ES-I3 (cell line): Measurements from ENCODE around the gene FAXC.

Experiments used
- H3K36me3 ChIP-seq: 2 replicates; pipeline ENCODE4 v1.6.1; 2013; ENCODE audit warnings: mild to moderate bottlenecking, low read length, control low read depth, moderate library complexity; ENCODE audit not compliant: insufficient read depth
- H3K4me1 ChIP-seq: 2 replicates; pipeline ENCODE4 v1.6.1; 2013; ENCODE audit warnings: mild to moderate bottlenecking, control low read depth, low read length; ENCODE audit not compliant: insufficient read depth
- H3K9ac ChIP-seq: 2 replicates; pipeline ENCODE4 v1.6.1; 2013; ENCODE audit warnings: low read depth, mild to moderate bottlenecking, low read length, moderate library complexity
- H3K9me3 ChIP-seq: 2 replicates; pipeline ENCODE4 v1.6.1; 2013; ENCODE audit warnings: mild to moderate bottlenecking, low read length, moderate library complexity; ENCODE audit not compliant: control insufficient read depth, insufficient read depth

The FAXC gene

DNA sequence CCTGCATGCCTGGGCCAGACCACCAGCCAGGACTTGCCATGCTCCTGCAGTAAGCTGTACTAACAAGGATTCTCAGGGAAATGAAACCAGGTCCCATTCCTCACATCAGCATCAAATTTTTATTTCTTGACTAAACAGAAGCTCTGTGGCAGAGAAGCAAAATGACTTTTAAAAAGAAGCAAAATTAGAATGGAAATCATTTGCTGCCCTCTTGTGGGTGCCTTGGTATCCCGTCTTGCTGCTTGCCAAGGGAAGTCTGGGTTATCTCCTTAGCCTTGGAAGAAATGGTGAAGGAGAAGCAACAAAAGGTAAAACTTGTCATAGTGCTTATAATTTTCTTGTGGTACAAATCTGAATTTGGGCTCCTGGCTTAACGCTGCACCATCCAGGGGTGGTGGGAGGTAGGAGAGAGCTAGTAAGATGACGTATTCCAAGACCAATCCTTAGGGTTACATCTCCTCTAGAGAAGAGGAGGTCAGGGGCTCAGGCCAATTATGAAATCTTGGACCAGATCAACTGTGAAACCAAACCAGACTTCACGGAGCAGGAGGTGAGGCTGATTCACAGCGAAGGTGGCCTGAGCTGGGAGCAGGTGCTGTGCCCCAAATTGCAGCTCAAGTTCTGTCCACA lies 107.5 kb downstream of the FAXC start:
- Histone ChIP-seq H3K9me3 (no peaks in the 10 kb centered on the region), H3K4me1 (no peaks in the 10 kb centered on the region), H3K9ac (no peak overlapping the region), H3K36me3 (no peaks in the 10 kb centered on the region)

DNA sequence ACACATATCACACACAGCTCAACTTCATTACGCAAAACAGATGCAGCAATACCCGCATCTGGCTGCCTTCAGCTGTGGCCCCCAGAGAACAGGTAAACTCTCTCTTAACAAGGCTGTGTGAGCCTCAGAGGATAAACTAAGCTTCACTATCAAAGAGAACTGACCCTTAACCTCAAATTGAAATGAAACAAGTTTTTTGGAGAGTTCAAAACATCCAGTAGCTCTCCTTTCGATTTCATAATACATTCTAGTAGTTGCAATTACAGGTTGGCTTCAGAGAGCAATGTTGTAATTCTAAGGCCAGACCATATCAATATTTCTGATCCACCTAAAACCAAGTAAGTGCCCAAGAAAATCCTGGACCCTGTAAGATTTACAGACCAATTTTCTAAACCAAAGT lies 113.5 kb downstream of the FAXC start:
- no peaks in the 10 kb centered on the region for H3K4me1 ChIP-seq
- H3K9ac ChIP-seq, result no peak overlapping the region
- H3K36me3 ChIP-seq, result no peaks in the 10 kb centered on the region
- H3K9me3 ChIP-seq, result no peaks in the 10 kb centered on the region

DNA sequence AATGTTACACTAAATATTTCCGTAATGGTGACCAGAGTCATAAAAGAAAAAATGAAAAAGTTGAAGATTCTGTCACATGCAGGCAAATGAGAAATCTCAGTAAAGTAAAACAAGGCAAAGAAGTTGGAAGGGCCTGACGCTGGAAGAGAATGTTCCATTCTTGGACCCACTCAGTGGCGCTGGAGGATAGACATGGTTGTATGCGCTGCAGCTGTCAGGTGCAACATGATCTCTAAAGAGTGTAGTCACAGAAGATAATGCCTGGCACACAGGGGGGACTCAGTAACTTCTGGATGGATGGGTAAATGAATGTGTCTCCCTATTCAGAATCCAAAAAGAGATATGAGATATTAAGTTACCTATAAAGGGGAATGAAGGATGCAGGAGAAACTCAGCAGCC lies 116.3 kb downstream of the FAXC start:
- H3K4me1 ChIP-seq, result no peaks in the 10 kb centered on the region
- H3K9ac ChIP-seq, result no peak overlapping the region
- no peaks in the 10 kb centered on the region for H3K36me3 ChIP-seq
- H3K9me3 ChIP-seq, result no peaks in the 10 kb centered on the region

DNA sequence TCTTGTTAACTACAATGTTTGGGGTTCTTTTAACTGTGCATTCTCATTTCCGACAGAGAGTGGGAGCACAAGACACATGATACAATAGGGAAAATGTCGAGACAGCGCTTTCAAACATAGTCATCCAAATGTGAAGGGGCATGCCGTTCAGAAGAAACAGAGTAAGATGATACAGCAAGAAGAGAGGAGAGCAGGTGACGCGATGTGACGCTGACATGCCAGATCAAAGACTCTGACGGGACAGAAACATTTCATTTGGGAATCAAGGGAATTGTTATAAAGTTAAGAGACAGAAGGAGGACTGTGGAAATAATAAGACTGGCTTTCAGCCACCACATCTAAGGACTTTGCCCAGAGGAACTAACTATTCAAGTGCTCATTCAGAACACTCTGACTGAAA lies 117.4 kb downstream of the FAXC start:
- Histone ChIP-seq H3K9me3 (no peaks in the 10 kb centered on the region), H3K4me1 (no peaks in the 10 kb centered on the region), H3K9ac (no peak overlapping the region), H3K36me3 (no peaks in the 10 kb centered on the region)

DNA sequence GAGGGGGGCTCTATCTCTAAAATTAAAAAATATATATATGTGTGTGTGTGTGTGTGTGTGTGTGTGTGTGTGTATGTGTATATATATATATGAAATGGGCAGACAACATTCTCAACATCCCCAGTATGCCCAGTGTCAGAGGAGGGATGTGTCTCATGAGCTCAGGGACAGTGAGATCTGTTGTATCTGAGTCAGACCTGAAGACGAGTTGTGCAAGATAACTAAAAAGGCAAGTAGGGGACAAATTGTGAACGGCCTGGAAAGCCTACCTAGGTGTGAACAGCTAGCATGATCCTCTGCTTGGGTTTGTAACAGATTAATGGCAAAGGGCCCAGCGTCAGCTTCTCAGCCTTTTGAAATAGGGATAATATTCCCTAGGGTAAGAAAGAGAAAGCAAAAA lies 124.3 kb downstream of the FAXC start:
- H3K36me3 ChIP-seq, result no peaks in the 10 kb centered on the region
- no peaks in the 10 kb centered on the region for H3K9me3 ChIP-seq
- no peak overlapping the region for H3K9ac ChIP-seq
- peaks cover 5% of the 10 kb centered on the region for H3K4me1 ChIP-seq
